RWPE1 (cell line): ENCODE measurements around the gene SPO11.

ENCODE experiments used
- CTCF ChIA-PET: fragments of 350-600 bp; sonication (Branson Sonifier 250); formaldehyde crosslinking; extraction: SDS; loops from one replicate; lab custom pipeline; 2021; lab: Yijun Ruan, JAX
- POLR2A ChIA-PET: fragments of 400-600 bp; formaldehyde crosslinking; extraction: SDS; loops from one replicate; lab custom pipeline; 2020; ENCODE audit warnings: antibody characterized with exemption; ENCODE audit not compliant: low non-redundant PET; lab: Yijun Ruan, JAX
- DNase-seq: peaks from one replicate; pipeline ENCODE4 v3.0.0; 2012; ENCODE audit warnings: low spot score
- H3K27ac ChIP-seq: fragments of 450-650 bp; 2 replicates; pipeline ENCODE4 v1.5.1; 2017
- TF ChIP-seq, protein P1 (sequence below): fragments of 450-650 bp; conservative IDR thresholded peaks from 2 replicates; pipeline ENCODE4 v1.5.1; 2017; ENCODE audit warnings: low read depth, mild to moderate bottlenecking

Gene SPO11

DNA sequence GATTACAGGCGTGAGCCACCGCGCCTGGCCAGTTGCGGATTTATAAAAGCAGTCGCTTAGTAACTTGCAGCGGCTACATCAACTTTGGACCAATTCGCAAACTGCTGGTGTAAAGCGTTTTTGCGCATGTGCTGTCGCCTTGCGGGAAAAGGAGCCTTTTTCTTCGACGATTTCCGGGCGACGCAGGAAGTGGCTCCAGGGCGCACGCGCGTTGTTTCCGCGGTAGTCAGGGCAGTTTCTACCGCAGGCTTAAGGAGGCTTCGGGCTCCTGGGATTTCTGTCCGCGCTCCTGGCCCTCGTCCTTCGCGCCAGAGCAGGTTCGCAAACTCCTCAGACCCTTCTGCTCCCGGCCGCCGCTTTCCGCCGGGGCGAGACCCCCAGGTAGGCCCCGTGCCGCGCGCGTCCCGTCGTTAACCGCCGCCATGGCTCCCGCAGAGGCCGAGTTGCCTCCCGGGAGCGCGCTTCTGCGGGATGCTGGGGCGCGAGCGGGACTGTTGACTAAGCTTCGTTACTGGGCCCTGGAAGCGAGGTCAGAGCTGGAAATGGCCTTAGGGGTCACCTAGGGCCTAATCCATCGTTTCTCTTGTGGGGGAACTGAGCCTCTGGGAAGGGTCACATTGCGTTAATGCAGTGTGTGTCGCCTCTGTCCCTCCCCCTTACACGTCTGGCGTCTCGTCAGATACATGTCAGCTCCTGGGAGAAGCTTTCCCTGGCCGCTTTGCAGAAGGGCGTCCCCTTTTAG is 21.6 kb downstream of the SPO11 start, which contains the start of gene RAE1:
Gene RAE1 (plus strand): TSS at position 214 of the 742 bp plus-strand sequence. CDS start 2,784 bp downstream, outside the sequence.
- TF ChIP-seq, protein P1, sequence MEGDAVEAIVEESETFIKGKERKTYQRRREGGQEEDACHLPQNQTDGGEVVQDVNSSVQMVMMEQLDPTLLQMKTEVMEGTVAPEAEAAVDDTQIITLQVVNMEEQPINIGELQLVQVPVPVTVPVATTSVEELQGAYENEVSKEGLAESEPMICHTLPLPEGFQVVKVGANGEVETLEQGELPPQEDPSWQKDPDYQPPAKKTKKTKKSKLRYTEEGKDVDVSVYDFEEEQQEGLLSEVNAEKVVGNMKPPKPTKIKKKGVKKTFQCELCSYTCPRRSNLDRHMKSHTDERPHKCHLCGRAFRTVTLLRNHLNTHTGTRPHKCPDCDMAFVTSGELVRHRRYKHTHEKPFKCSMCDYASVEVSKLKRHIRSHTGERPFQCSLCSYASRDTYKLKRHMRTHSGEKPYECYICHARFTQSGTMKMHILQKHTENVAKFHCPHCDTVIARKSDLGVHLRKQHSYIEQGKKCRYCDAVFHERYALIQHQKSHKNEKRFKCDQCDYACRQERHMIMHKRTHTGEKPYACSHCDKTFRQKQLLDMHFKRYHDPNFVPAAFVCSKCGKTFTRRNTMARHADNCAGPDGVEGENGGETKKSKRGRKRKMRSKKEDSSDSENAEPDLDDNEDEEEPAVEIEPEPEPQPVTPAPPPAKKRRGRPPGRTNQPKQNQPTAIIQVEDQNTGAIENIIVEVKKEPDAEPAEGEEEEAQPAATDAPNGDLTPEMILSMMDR = no peak
- CTCF ChIA-PET = interaction anchor here (1.1 kb wide), 1 partner anchor 19 kb away, joined by 3 read pairs; no protein-coding TSS in a partner anchor
- peak; percentile 90 for DNase-seq
- H3K27ac ChIP-seq = peak within 1 kb of the TSS; percentile 85
- POLR2A ChIA-PET = no interaction called here

DNA sequence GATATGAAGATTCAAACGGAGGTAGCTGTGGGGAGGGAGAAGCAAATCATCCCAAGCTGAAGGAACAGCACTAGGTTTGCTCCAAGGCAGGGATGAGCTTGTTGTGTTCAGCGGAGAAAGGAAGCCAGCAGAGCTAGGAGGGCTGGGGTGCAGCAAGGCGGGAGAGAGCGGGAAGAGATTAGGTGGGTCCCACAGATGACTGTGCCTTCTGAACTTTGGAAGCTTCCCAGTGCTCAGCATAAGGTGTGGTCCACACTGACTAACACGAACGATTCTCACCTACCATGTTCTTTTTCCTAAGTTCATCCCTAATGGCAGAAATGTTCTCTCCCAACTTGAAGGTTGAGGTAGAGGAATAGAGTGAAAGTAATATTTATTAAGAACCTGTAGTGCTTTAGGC is 22.7 kb downstream of the SPO11 start:
- ChIA-PET POLR2A (interaction anchor here (0.6 kb wide), 1 partner anchor 108 kb away, joined by 3 read pairs; no protein-coding TSS in a partner anchor), CTCF (no interaction called here)
- TF ChIP-seq, protein P1 = no peak
- DNase-seq = no peak
- no peak overlapping the region for H3K27ac ChIP-seq

DNA sequence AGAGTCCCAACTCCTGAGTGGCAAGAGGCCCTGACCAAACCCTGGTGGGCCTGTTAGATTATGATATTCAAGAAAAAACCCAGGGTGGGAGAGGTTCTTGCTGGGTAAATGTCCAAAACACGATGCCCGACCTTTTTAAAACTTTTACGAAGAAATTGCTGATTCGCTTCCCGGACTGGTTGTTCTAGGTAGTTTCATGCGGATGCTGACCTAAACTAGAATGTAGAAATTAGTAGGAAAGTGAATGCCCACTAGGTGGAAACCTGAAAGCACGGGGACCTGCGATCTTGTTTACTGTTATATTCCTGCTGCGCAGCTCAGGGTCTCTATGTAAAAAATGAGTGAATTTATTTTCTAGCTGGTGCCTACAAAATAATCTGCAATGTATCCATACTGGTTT is 23.7 kb downstream of the SPO11 start:
- H3K27ac ChIP-seq = no peak overlapping the region
- TF ChIP-seq, protein P1 = no peak
- DNase-seq = no peak
- ChIA-PET CTCF (interaction anchor here (0.6 kb wide), 1 partner anchor 100 kb away, joined by 3 read pairs; no protein-coding TSS in a partner anchor), POLR2A (no interaction called here)

DNA sequence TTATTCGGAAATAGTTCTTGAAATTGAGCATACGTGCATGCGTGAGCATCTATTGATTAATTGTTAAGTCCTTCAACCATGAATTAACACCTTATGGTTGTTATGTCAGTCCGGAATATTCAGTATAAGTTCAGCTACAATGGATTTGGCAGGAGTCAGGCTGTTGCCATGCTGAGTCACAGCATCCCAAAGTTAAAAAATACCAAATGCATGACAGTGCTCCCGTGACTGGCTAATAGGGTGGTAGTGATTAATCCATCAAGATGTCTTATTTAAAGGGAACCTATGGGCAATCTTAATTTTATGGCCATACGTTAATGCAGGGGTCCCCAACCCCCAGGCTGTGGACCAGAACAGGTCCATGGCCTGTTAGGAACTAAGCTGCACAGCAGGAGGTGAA is 31.9 kb downstream of the SPO11 start:
- ChIA-PET POLR2A (no interaction called here), CTCF (interaction anchor here (0.6 to 1.1 kb wide), 3 partner anchors 260 to 766 kb away, joined by 3 to 4 read pairs (median 3); no protein-coding TSS in a partner anchor)
- peak overlapping the region; percentile 64 for H3K27ac ChIP-seq
- DNase-seq = peak; percentile 97
- TF ChIP-seq, protein P1 = no peak

DNA sequence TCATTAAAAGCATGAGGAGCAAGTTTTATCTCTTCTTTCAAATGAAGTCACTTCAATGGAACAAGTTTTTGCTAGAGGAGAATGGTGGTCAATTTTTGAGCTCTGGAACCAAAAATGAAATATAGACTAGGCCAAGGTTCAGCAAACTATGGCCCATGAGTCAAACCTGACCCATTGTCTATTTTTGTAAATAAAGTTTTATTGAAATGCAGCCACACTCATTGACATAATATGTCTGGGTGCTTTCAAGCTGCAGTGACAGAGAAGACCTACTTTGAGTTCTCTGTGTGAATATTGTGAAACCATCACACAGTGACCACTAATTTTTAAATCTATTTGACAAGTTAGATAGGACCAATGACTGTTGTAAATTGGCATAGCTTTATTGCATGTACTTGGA is 34.8 kb downstream of the SPO11 start:
- no peak for DNase-seq
- ChIA-PET CTCF (interaction anchor here (0.8 to 1.6 kb wide), 2 partner anchors 16 to 17 kb away, joined by 4 read pairs; no protein-coding TSS in a partner anchor), POLR2A (no interaction called here)
- no peak overlapping the region for H3K27ac ChIP-seq
- TF ChIP-seq, protein P1 = no peak

DNA sequence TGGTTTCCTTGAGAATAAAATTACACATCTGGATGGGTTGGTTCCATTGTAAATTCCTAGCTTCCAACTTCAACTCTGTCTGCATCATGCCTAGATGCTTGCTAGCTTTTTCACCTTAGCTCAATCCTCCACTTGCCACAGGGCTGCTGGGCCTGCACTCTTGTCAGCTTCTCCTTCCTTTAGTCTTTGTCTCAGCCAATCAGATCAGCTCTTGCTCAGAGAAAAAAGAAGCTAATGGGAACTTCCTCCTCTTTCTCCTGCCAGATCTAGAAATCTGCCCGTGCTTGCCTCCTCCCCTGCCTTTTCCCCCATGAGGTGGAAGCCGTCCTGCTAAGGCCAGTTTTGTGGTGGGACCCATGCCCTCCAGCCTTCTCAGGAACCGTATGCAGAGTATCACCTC is 40.0 kb downstream of the SPO11 start:
- CTCF ChIA-PET = interaction anchor here (0.5 to 1.2 kb wide), 3 partner anchors 10 to 819 kb away, joined by 4 read pairs; no protein-coding TSS in a partner anchor
- no peak for DNase-seq
- TF ChIP-seq, protein P1 = no peak
- POLR2A ChIA-PET = no interaction called here
- no peak overlapping the region for H3K27ac ChIP-seq
